ENCODE results near the gene ERCC5. TPM values are rescaled to one million over a fixed set of nuclear protein-coding genes. Genes with fewer than 3 reads are reported as not detected.

ERCC5 gene
- total RNA-seq, 6 experiments from 2014 or later = 54.1 to 64.4 (median 59.8) TPM

DNA sequence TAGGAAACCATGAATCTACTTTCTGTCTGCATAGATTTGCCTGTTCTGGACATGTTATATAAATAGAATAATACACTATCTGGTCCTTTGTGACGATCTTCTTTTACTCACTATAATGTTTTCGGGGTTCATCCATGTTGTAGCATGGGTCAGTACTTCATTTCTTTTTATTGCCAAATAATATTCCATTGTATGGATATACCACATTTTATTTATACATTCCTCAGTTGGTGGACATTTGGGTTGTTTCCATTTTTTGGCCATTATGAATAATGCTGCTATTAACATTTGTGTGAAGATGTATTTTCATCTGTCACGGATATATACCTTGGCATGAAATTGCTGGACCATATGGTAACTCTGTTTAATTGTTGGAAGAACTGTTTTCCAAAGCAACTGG, 40.2 kb upstream of the ERCC5 start:
- Mint-ChIP-seq H3K4me3 (no peak overlapping the region), H3K4me1 (ENCODE audit: low read depth) (peaks cover 49% of the 10 kb centered on the region), H3K36me3 (ENCODE audit: low read depth) (peaks cover 31% of the 10 kb centered on the region), H3K27ac (no peak overlapping the region), H3K27me3 (ENCODE audit: insufficient read depth) (no peaks in the 10 kb centered on the region; the same call in 1 of the 2 replicates), H3K9me3 (0 out of 2 replicates have a peak, but pooled peaks cover 4% of the 10 kb centered on the region)
- TF ChIP-seq, protein P1, sequence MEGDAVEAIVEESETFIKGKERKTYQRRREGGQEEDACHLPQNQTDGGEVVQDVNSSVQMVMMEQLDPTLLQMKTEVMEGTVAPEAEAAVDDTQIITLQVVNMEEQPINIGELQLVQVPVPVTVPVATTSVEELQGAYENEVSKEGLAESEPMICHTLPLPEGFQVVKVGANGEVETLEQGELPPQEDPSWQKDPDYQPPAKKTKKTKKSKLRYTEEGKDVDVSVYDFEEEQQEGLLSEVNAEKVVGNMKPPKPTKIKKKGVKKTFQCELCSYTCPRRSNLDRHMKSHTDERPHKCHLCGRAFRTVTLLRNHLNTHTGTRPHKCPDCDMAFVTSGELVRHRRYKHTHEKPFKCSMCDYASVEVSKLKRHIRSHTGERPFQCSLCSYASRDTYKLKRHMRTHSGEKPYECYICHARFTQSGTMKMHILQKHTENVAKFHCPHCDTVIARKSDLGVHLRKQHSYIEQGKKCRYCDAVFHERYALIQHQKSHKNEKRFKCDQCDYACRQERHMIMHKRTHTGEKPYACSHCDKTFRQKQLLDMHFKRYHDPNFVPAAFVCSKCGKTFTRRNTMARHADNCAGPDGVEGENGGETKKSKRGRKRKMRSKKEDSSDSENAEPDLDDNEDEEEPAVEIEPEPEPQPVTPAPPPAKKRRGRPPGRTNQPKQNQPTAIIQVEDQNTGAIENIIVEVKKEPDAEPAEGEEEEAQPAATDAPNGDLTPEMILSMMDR (IDR thresholded peaks at IDR 0.05) = no peak
- DNase-seq = no peak

DNA sequence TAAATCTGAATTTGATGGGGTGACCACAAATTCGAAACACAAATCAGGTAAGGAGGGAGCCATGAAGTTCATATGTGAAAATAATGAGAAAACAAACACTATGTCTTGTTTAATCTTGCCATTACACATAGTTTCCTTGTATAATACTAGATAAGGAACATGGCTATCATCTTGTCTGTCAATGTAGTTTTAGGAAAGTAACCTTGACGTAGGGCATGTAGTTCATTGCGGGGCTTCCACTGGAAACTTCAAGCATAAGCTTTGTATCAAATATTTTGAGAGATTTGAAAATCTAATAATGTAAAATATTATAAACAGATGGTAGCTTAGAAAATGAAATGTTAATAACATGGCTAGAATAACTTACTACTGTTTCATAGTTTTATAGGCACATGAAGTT, 38.1 kb upstream of the ERCC5 start:
- Mint-ChIP-seq H3K9me3 (peaks cover 16% of the 10 kb centered on the region), H3K27ac (no peak overlapping the region), H3K36me3 (ENCODE audit: low read depth) (peaks cover 50% of the 10 kb centered on the region), H3K4me1 (ENCODE audit: low read depth) (peaks cover 40% of the 10 kb centered on the region), H3K4me3 (no peak overlapping the region), H3K27me3 (ENCODE audit: insufficient read depth) (no peaks in the 10 kb centered on the region; the same call in 1 of the 2 replicates)
- no peak for DNase-seq
- TF ChIP-seq, protein P1 (IDR thresholded peaks at IDR 0.05) = no peak

DNA sequence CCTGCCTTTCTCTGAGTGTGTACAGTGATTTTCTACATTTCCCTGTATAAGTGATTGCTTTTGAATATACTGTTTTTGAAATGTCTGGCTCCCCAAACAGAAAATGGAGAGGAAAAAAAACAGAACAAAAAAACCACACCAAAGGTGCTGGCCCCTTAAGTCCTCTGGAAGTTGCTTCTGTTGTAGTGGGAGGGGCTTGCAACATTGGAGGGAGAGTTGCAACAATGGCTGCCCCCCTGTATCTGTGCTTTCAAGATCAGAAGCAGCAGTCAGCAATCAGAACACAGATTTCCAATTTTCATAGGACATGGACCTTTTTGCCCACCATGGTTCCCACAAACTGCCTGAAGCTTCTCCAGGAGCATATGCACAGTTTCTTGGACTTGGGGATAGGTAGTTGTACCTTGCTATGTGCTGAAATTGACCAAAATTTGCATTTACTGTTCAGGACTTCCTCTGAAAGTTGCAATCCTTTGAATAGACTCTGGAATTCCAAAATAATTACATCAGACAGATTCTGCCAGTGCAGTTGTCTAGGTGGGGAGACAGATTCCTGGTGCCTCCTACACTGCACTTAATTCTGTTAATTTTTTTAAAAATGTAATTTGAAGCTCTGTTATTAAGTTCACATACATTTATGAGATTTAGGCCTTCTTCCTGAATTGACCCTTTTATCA, 33.1 kb upstream of the ERCC5 start:
- H3K9me3 Mint-ChIP-seq = peaks cover 16% of the 10 kb centered on the region
- DNase-seq = no peak
- H3K36me3 Mint-ChIP-seq (ENCODE audit: low read depth) = peaks cover 47% of the 10 kb centered on the region
- TF ChIP-seq, protein P1 (IDR thresholded peaks at IDR 0.05) = no peak
- H3K27ac Mint-ChIP-seq = peak overlapping the region; percentile 52
- H3K4me1 Mint-ChIP-seq (ENCODE audit: low read depth) = peaks cover 65% of the 10 kb centered on the region
- H3K27me3 Mint-ChIP-seq (ENCODE audit: insufficient read depth) = no peaks in the 10 kb centered on the region
- no peak overlapping the region; the same call in 1 of the 2 replicates for H3K4me3 Mint-ChIP-seq

DNA sequence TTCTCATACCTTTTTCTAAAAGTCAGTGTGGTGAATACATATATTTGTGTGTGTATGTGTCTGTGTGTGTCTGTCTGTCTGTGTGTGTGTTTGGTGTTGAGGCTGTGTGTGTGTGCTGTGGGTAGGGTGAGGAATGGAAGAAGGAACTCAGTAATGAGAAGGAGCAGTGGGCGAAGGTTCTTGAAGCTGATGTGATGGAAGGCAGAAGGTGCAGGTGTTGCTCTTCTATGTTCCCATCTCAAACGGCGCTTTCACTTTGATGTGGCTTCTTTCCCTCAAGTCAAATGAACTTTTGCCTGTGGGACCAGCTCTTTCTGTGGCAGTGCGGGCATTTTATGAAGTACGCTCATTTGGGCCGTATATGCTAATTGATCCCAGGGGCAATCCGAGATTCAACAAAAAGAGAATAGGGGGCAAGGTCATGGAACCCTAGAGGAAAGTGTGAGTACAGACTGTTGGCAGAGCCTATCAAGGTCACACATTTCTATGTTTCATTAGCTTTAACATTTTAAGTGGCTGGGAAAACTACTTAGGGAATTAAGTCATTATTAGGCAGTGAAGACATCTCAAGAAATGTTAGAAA, 31.7 kb upstream of the ERCC5 start:
- Mint-ChIP-seq H3K4me3 (no peak overlapping the region), H3K4me1 (ENCODE audit: low read depth) (peaks cover 70% of the 10 kb centered on the region), H3K27ac (no peak overlapping the region), H3K27me3 (ENCODE audit: insufficient read depth) (no peaks in the 10 kb centered on the region), H3K36me3 (ENCODE audit: low read depth) (peaks cover 59% of the 10 kb centered on the region), H3K9me3 (peaks cover 16% of the 10 kb centered on the region)
- no peak for DNase-seq
- TF ChIP-seq, protein P1 (IDR thresholded peaks at IDR 0.05) = no peak

DNA sequence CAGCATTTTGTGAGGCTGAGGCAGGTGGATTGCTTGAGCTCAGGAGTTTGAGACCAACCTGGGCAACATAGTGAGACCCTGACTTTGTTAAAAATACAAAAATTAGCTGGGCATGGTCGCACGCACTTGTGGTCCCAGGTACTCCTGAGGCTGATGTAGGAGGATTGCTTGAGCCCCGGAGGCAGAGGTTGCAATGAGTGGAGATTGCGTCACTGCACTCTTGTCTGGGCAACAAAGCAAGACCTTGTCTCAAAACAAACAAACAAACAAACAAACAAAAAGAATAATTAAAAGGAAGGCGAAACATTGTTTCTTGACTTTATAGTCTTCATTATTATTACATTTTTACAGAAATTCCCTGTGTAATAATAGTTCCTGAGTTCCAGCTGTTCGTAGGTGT, 31.0 kb upstream of the ERCC5 start:
- DNase-seq = no peak
- peaks cover 77% of the 10 kb centered on the region for H3K4me1 Mint-ChIP-seq (ENCODE audit: low read depth)
- no peaks in the 10 kb centered on the region for H3K27me3 Mint-ChIP-seq (ENCODE audit: insufficient read depth)
- H3K27ac Mint-ChIP-seq = peak overlapping the region; percentile 59; the same call in 1 of the 2 replicates
- peaks cover 16% of the 10 kb centered on the region for H3K9me3 Mint-ChIP-seq
- TF ChIP-seq, protein P1 (IDR thresholded peaks at IDR 0.05) = no peak
- peaks cover 59% of the 10 kb centered on the region for H3K36me3 Mint-ChIP-seq (ENCODE audit: low read depth)
- H3K4me3 Mint-ChIP-seq = no peak overlapping the region

Measured in HFFc6 (cell line).